SK-N-SH treated with all-trans-retinoic acid at 6 μM for 48 hours (cell line): Measurements from ENCODE around the gene CTIF.

ENCODE experiments used
- ATAC-seq: fragments of 200-7000 bp; cut with Tn5 transposase; 3 replicates; pipeline ENCODE4 v1.9.1; 2020; ENCODE audit warnings: mild to moderate bottlenecking, moderate library complexity
- ARNTL ChIP-seq: fragments of 450-650 bp; formaldehyde crosslinking; IDR thresholded peaks from 2 replicates; pipeline ENCODE4 v1.5.0; 2020; ENCODE audit warnings: low read depth, mild to moderate bottlenecking, moderate library complexity, borderline replicate concordance
- BACH2 ChIP-seq: fragments of 250-450 bp; sonication (Bioruptor Pico); IDR thresholded peaks from 2 replicates; pipeline ENCODE4 v1.9.0; 2021; ENCODE audit warnings: mild to moderate bottlenecking, borderline replicate concordance
- CREB5 ChIP-seq: fragments of 250-450 bp; sonication (Bioruptor Pico); IDR thresholded peaks from 2 replicates; pipeline ENCODE4 v1.5.1; 2020; ENCODE audit warnings: low read depth, mild to moderate bottlenecking, moderate library complexity
- CSDC2 ChIP-seq: fragments of 250-450 bp; sonication (Bioruptor Pico); IDR thresholded peaks from 2 replicates; pipeline ENCODE4 v1.5.0; 2020; ENCODE audit warnings: mild to moderate bottlenecking, moderate library complexity
- CSRNP3 ChIP-seq: fragments of 250-450 bp; sonication (Bioruptor Pico); IDR thresholded peaks from 2 replicates; pipeline ENCODE4 v1.5.1; 2021; ENCODE audit warnings: mild to moderate bottlenecking, moderate library complexity
- ESRRG ChIP-seq: fragments of 250-450 bp; sonication (Bioruptor Pico); IDR thresholded peaks from 2 replicates; pipeline ENCODE4 v1.6.1; 2021; ENCODE audit warnings: mild to moderate bottlenecking
- GLIS3 ChIP-seq: fragments of 250-450 bp; sonication (Bioruptor Pico); IDR thresholded peaks from 2 replicates; pipeline ENCODE4 v1.5.0; 2020; ENCODE audit warnings: mild to moderate bottlenecking, moderate library complexity
- ISL1 ChIP-seq: fragments of 250-450 bp; sonication (Bioruptor Pico); IDR thresholded peaks from 2 replicates; pipeline ENCODE4 v2.1.2; 2022; ENCODE audit warnings: mild to moderate bottlenecking, moderate library complexity
- OSR1 ChIP-seq: fragments of 250-450 bp; sonication (Bioruptor Pico); IDR thresholded peaks from 2 replicates; pipeline ENCODE4 v1.8.0; 2022; ENCODE audit warnings: moderate library complexity, mild to moderate bottlenecking, inconsistent platforms
- PATZ1 ChIP-seq: fragments of 250-450 bp; sonication (Bioruptor Pico); IDR thresholded peaks from 2 replicates; pipeline ENCODE4 v1.8.0; 2020; ENCODE audit warnings: mild to moderate bottlenecking, moderate library complexity, borderline replicate concordance
- POU6F1 ChIP-seq: fragments of 250-450 bp; sonication (Bioruptor Pico); IDR thresholded peaks from 2 replicates; pipeline ENCODE4 v1.8.0; 2021; ENCODE audit warnings: low read depth, mild to moderate bottlenecking, moderate library complexity, borderline replicate concordance
- RARB ChIP-seq: fragments of 250-450 bp; sonication (Bioruptor Pico); IDR thresholded peaks from 2 replicates; pipeline ENCODE4 v1.8.0; 2021; ENCODE audit warnings: mild to moderate bottlenecking, moderate library complexity
- SNAI2 ChIP-seq: fragments of 250-450 bp; sonication (Bioruptor Pico); IDR thresholded peaks from 2 replicates; pipeline ENCODE4 v1.5.0; 2020; ENCODE audit warnings: mild to moderate bottlenecking, moderate library complexity
- TCF4 ChIP-seq: fragments of 250-450 bp; sonication (Bioruptor Pico); IDR thresholded peaks from 2 replicates; pipeline ENCODE4 v1.8.0; 2021; ENCODE audit warnings: mild to moderate bottlenecking, moderate library complexity, borderline replicate concordance
- TOX ChIP-seq: fragments of 250-450 bp; sonication (Bioruptor Pico); IDR thresholded peaks from 2 replicates; pipeline ENCODE4 v1.8.0; 2021; ENCODE audit warnings: mild to moderate bottlenecking, moderate library complexity, borderline replicate concordance
- TSHZ2 ChIP-seq: fragments of 250-450 bp; sonication (Bioruptor Pico); IDR thresholded peaks from 2 replicates; pipeline ENCODE4 v1.5.0; 2020; ENCODE audit warnings: mild to moderate bottlenecking, moderate library complexity
- ZC3H10 ChIP-seq: fragments of 250-450 bp; sonication (Bioruptor Pico); IDR thresholded peaks from 2 replicates; pipeline ENCODE4 v1.5.1; 2021; ENCODE audit warnings: mild to moderate bottlenecking, moderate library complexity
- ZFP3 ChIP-seq: fragments of 250-450 bp; sonication (Bioruptor Pico); IDR thresholded peaks from 2 replicates; pipeline ENCODE4 v1.5.0; 2020; ENCODE audit warnings: mild to moderate bottlenecking, moderate library complexity
- ZFP30 ChIP-seq: fragments of 450-650 bp; formaldehyde crosslinking; IDR thresholded peaks from 2 replicates; pipeline ENCODE4 v1.5.0; 2022; ENCODE audit warnings: mild to moderate bottlenecking, moderate library complexity
- ZNF565 ChIP-seq: fragments of 450-650 bp; formaldehyde crosslinking; conservative IDR thresholded peaks from 2 replicates; pipeline ENCODE4 v1.5.0; 2020; ENCODE audit warnings: low read depth, mild to moderate bottlenecking, moderate library complexity
- ZNF70 ChIP-seq: fragments of 450-650 bp; formaldehyde crosslinking; IDR thresholded peaks from 2 replicates; pipeline ENCODE4 v1.5.0; 2020; ENCODE audit warnings: mild to moderate bottlenecking, moderate library complexity
- ZNF8 ChIP-seq: fragments of 450-650 bp; formaldehyde crosslinking; IDR thresholded peaks from 2 replicates; pipeline ENCODE4 v1.5.0; 2020; ENCODE audit warnings: mild to moderate bottlenecking, moderate library complexity

The CTIF gene

GRCh38 chr18:48725562-48725961 is 186.7 kb downstream of the CTIF start:
- no peak for ATAC-seq
- no peak for TF ChIP-seq ZC3H10 (CRISPR knock-in tag)
- TF ChIP-seq CSRNP3 (CRISPR knock-in tag), result no peak
- TF ChIP-seq, all 23 proteins: peak for 0

GRCh38 chr18:48727681-48728080 is 188.8 kb downstream of the CTIF start:
- ATAC-seq, result peak; percentile 61
- TF ChIP-seq POU6F1 (CRISPR knock-in tag) (no peak), ZNF8 (no peak), SNAI2 (no peak), ZFP3 (CRISPR knock-in tag) (no peak), ESRRG (CRISPR knock-in tag) (no peak), OSR1 (no peak), TCF4 (CRISPR knock-in tag) (no peak), ZNF565 (CRISPR knock-in tag) (no peak), ARNTL (CRISPR knock-in tag) (no peak), BACH2 (CRISPR knock-in tag) (no peak), RARB (no peak), CSDC2 (CRISPR knock-in tag) (no peak), ISL1 (CRISPR knock-in tag) (no peak), PATZ1 (CRISPR knock-in tag) (no peak), GLIS3 (CRISPR knock-in tag) (no peak), TOX (CRISPR knock-in tag) (no peak), ZFP30 (CRISPR knock-in tag) (no peak), CREB5 (CRISPR knock-in tag) (no peak), ZC3H10 (CRISPR knock-in tag) (no peak), ZNF70 (CRISPR knock-in tag) (no peak)

- ATAC-seq, result peak; percentile 69
- TF ChIP-seq SNAI2, result no peak
- TF ChIP-seq ESRRG (CRISPR knock-in tag), result no peak
- TF ChIP-seq ZNF8, result no peak
- TF ChIP-seq TSHZ2 (CRISPR knock-in tag), result no peak
- TF ChIP-seq TCF4 (CRISPR knock-in tag), result no peak
- TF ChIP-seq POU6F1 (CRISPR knock-in tag), result no peak
Measured at GRCh38 chr18:48728204-48728833, 189.5 kb downstream of the CTIF start.
